ENCODE data around the gene PTDSS2.

The PTDSS2 gene

DNA sequence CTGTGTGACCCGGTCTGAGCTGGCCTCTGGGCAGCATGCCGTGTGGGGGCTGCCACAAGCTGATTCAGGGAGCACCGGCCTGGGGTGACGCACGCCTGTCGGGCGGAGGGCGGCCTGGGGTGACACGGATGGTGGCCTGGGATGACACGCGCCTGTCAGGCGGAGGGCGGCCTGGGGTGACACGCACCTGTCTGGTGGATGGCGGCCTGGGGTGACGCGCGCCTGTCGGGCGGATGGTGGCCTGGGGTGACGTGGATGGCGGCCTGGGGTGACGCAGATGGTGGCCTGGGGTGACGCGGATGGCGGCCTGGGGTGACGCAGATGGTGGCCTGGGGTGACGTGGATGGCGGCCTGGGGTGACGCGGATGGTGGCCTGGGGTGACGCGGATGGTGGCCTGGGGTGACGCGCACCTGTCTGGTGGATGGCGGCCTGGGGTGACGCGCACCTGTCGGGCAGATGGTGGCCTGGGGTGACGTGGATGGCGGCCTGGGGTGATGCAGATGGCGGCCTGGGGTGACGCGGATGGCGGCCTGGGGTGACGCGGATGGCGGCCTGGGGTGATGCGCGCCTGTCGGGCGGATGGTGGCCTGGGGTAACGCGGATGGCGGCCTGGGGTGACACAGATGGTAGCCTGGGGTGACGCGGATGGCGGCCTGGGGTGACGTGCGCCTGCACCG, 21.5 kb downstream of the PTDSS2 start:
- no peak for DNase-seq

DNA sequence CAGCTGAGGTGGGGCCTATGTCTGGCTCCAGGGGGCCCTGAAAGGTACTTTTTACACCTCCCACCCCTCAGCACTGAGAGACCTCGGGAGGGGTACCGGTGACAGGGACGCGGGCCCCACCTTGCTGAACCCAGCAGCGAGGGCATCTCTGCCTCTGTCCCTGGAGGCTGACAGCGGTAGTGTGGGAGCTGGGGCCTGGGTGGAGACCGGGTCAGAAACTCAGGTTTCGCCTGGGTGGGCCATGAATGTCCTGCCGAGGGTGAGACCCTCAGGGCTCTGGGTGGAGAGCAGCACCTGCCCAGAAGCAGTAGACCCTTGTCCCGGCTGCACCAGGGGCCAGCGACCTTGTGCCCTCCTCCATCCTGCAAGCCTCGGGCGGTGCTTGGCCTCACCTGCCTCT, 22.2 kb downstream of the PTDSS2 start:
- DNase-seq = no peak

DNA sequence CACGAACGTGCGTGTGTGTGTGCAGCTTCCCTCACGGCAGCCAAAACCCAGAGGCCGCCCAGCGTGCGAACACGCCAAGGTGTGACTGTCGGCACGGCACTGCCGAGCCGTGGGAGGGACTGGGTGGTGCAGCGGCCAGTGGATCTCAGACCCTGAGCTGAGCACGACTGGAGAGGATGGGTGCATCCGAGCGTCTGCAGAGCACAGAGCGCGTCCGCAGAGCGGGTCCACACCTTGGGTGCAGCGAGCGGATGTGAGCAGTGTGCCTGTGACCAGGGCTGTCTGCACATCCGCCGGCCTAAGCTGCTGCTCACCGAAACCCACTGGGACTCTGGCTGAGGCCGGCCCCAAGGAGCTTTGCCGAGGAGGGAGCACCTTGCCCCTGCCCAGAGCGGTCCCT, 22.7 kb downstream of the PTDSS2 start:
- DNase-seq = no peak

DNA sequence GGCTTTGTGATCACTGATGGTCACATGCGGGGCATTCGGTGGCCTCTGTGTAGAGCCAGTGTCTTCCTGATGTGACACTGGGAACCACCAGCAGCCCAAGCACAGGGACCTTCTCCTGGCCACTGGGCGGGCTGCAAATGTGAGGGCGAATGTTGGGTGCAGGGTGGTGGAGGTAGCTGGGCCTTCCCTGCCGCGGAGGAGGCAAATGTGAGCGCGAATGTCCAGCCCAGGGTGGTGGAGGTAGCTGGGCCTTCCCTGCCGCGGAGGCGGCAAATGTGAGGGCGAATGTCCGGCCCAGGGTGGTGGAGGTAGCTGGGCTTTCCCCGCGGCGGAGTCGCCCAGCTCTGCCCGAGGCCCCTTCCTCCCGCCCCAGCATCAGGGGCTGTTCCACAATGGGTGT, 23.3 kb downstream of the PTDSS2 start:
- no peak for DNase-seq

DNA sequence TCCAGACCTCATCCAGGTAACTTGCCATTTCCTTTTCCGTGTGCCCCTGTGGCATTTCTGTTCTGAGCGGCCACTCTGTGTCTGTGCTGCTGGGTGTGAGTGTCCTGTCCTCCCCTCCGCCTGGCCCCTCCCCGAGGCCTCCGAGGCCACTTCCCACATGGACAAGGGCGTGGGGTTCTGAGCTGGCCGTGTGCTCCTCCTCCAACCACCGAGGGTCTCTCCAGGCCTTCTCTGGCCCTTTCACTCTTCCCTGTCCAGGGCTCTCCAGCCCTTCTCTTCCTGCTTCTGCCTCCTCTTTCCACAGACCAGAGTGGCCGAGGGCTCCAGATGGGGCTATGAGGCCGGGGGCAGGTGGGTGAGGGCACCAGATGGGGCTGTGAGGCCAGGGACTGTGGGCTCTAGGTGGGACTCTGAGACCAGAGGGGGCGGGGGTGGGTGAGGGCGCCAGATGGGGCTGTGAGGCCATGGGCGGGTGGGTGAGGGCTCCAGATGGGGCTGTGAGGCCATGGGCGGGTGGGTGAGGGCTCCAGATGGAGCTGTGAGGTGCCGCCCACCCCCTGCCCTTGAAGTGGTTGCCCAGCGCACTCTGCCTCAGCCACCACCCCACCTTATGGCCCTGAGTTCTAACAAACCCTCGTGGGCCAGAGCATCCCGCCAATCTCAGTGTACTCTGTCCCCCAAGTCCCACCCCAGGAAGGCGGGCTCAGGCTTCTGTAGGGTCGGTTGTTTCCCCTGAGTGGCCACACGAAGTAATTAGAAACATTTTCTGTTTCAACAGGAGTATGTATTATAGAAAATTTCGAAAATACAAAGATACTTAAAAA, 24.1 kb downstream of the PTDSS2 start:
- no peak for DNase-seq

DNA sequence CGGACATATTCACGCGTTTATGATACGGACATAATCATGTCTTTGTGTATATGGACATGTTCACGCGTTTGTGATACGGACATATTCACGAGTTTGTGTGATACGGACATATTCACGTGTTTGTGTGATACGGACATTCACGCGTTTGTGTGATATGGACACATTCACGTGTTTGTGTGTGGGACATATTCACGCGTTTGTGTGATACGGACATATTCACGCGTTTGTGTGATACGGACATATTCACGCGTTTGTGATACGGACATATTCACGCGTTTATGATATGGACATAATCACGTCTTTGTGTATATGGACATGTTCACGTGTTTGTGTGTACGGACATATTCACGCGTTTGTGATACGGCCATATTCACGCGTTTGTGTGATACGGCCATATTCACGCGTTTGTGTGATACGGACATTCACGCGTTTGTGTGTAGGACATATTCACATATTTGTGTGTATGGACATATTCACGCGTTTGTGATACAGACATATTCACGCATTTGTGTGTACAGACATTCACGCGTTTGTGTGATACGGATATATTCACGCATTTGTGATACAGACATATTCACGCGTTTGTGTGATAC, 24.9 kb downstream of the PTDSS2 start:
- no peak for DNase-seq

DNA sequence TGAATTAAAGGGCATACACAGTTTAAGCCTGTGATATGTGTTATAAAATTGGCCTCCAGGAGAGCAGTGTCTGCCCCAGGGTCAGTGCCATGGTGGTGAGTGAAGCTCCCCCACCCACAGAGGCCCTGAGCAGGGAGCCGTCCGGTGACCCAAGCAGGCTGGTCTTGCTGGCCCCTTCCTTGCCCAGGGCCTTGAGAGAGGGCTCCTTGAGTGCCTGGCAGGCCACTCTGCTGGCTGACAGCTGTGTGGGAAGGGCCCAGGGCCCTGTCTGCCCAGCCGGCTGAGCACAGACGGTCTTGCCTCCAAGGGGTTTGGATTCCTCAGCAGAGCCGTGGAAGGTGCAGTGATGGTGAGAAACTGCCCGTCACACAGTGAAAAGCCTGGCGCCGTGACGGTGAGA, 25.9 kb downstream of the PTDSS2 start:
- DNase-seq = no peak

DNA sequence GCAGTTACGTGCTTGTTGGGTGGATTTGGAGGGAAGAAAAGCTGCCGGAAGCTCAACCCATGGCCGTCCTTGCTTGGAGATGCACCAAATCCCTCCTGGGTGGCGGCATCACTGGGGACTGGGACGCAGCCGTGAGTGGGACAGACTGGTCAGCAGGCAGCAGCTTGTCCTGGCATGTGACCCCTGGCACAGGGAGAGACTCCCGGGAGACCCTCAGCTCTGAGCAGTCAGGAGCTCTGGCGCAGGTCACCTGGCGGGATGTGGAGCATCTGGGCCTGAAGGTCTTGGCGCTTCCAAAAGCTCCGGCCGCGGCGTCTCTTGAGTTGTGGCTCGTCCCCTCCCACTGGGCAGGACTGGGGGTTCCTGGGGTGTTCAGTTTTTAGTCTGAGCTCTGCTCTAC, 26.3 kb downstream of the PTDSS2 start:
- DNase-seq = no peak

DNA sequence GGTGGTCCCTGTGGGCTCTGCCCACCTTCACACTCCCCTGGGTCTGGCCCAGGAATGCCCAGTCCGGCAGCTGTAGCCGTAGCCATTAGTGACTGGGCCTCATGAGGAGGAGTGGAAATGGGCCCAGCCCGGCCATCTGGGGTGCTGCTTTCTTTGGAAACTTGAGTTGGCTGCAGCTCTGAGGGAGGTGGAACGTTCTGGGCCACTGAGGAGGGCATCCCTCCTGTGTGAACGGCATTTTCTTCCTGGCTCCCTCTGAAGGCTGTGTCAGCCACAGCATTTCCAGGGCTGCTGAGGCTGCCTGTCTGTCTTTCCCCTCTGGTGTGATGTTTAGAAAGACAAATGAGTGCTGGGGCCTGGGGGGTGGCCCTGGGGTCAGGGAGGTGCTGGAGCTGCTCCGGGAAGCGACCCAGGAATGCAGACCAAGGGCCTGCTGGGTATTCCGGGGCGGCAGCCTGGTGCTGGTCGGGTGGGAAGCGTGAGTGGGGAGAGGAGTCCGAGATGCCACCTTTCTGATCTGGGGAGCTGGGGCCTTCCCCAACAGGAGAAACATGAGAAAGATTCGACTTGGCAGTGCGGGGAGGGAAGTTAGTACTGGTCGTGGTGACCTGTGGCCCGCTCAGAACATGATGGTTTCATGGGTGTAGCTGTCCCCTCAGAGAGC, 27.1 kb downstream of the PTDSS2 start:
- no peak for DNase-seq

DNA sequence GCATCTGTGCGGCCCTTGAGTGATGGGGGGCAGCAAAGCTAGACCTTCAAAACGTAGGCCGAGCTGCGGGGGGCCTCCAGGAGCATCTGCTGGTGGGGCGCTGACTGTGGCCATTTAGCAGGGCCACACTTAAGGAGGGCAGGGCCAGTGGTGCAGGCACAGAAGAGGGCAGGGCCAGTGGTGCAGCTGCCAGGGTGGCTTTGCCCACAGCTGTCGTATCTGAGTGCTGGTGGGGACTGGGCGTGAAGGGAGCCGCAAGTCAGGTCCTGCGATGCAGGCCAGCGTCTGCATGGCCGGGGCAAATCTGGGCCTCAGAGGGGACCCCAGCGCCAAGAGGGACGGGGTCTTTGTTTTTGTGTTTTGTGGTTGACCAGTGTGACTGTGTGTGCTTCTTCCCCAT, 29.2 kb downstream of the PTDSS2 start:
- DNase-seq = no peak

DNA sequence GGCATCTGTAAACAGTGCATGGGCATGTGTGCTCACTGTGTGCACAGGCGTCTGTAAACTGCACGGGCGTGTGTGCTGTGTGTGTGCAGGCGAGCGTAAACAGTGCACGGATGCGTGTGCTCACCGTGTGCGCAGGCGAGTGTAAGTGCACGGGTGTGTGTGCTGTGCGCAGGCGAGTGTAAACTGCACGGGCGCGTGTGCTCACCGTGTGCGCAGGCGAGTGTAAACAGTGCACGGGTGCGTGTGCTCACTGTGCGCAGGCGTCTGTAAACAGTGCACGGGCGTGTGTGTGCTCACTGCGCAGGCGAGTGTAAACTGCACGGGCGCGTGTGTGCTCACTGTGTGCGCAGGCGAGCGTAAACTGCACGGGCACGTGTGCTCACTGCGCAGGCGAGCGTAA, 34.5 kb downstream of the PTDSS2 start:
- DNase-seq = no peak

DNA sequence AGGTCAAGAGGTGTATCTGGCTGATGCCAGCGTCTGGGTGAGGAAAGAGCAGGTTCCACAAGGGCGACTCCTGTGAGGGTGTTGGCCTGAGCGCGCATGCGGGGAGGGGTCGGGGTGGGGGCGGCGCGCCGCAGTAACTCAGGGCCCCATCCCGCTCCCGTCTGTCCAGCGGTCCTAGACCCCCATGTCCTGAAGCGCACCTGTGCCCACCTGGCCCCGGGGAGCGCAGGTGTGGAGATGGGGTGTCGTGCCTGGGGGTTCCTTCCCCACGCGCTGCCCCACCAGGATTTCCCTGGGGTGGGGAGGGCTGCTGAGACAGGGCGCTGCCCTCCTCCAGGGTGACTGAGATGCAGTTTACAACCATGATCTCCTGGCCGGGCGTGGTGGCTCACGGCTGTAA, 36.1 kb downstream of the PTDSS2 start:
- no peak for DNase-seq

DNA sequence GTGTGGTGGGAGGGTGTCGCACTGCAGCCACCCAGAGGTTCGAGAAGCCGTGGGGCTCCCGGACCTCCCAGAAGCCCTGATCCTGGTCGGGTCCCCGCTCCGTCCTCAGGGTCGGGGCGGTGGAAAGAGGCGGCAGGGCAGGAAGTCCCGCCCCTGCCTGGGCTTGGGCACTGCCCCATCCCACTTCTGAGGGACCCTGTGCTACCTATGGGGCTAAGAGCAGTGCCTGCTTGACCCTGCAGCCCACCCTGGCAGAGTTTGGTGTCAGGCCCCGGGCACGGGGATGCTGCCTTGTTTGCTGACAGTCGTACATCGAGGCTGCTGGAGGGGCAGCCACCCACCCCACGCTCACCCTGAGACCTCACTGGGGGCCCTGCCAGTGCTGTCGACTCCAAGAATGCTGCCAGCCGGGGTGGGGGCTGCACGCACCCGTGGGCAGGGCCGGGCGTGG, 37.5 kb downstream of the PTDSS2 start:
- DNase-seq = no peak

DNA sequence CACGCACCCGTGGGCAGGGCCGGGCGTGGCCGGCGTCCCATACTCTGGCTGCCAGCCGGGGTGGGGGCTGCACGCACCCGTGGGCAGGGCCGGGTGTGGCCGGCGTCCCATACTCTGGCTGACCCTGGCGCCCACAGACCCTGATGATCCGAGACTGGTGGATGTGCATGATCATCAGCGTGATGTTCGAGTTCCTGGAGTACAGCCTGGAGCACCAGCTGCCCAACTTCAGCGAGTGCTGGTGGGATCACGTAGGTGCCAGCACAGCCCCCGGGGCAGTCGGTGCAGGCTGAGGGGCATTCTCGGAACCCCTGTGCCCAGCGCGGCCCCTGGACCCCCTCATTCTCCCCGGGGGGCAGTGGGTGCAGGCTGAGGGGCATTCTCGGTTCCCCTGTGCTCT, 38.0 kb downstream of the PTDSS2 start:
- no peak for DNase-seq

DNA sequence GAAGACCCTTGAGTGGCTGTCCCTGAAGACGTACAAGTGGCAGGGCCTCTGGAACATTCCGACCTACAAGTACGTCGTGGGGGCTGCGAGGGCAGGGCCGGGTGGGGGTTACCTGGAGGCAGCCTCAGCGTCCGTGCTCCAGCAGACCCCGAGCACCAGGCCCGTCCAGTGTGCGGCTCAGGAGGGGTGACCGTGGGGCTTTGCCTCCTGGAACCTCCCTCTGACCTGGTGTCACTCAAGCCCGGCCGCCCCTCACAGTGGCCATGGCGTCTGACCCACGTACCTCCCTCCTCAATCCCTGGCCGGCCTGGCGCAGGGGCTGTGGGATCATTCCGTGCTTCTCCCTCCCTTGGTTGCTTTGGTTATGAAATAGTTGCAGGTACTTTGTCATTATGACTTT, 38.5 kb downstream of the PTDSS2 start:
- DNase-seq = no peak

DNA sequence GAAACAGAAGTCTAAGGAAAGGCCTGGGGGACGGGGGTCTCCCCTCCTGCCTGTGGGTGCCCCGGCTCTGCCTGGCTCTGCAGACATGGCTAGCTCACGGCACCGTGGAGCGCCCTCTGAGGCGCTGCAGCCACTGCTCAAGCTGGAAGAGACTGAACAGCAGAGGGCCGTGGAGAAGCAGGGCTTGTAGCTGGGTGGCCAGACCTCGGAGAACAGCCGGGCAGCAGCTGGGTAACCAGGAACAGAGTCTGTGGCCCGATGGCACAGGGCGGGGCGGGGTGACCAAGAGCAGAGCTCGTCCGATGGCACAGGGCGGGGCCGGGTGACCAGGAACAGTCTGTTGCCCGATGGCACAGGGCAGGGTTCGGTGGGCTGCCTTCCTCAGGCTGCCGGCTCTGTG, 38.9 kb downstream of the PTDSS2 start:
- DNase-seq = no peak

DNA sequence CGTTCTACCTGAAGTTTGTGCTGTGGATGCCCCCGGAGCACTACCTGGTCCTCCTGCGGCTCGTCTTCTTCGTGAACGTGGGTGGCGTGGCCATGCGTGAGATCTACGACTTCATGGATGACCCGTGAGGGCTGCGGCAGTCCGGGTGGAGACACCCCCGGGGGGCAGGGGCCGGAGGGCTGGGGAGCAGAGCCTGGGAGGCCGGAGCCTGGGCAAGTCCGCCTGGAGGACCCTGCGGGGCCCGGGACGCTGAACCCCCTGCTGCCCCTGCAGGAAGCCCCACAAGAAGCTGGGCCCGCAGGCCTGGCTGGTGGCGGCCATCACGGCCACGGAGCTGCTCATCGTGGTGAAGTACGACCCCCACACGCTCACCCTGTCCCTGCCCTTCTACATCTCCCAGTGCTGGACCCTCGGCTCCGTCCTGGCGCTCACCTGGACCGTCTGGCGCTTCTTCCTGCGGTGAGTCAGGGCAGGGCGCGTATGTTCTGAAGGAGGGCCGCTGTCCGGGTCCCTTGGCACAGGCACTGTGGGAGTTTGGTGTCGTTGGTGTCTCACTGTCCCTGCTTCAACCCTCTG, 39.6 kb downstream of the PTDSS2 start:
- no peak for DNase-seq

DNA sequence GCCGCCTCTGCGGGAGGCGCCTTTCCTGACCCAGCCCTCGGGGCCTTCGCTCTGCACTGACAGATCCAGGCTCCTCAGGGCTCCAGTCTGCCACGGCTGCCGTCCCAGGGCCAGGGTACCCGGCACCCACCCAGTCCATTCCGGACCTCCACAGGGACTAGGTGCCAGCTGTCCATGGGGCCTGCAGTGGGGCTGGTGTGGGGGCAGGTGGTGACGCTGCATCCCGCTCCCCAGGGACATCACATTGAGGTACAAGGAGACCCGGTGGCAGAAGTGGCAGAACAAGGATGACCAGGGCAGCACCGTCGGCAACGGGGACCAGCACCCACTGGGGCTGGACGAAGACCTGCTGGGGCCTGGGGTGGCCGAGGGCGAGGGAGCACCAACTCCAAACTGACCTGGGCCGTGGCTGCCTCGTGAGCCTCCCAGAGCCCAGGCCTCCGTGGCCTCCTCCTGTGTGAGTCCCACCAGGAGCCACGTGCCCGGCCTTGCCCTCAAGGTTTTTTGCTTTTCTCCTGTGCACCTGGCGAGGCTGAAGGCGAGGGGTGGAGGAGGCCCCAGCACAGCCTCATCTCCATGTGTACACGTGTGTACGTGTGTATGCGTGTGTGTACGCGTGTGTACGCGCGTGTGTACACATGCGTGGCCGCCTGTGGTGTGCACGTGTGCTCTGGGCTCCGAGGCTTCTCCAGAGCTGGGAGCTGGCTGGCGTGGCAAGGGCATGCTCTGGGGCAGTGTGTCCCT, 40.3 kb downstream of the PTDSS2 start:
- no peak for DNase-seq

DNA sequence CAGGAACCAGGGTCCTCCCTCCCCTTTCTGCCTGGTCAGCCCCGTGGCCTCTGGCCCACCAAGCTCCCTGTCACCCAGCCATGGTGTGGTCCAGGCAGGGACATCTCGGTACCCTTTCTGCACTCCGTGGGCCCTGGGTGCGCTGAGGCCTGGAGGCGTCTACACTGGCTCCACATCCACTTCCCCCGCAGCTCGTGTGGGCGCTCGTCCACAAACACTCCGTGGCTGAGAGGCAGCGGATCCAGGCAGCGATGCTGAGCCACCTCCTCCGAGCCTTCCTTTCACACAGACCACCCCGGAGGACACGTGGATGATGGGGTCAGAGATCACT, 40.8 kb downstream of the PTDSS2 start:
- no peak for DNase-seq

DNA sequence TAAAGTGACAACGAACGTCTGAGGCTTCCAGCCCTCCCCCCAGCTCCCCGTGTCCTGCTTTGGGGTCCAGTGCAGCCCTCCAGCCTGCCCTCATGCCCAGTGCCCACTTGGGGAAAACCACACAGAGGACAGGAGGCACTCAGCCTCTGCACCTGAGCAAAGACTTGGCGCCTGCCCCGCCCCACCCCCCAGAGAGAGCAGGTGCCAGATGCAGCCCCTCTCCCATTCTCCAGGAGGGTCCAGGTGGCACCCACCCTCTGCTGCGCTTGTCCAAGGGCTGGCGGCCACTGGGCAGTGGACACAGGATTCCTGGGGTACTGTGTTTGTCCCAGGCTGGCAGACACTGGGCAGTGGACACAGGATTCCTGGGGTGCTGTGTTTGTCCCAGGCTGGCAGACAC, 41.3 kb downstream of the PTDSS2 start:
- no peak for DNase-seq

DNA sequence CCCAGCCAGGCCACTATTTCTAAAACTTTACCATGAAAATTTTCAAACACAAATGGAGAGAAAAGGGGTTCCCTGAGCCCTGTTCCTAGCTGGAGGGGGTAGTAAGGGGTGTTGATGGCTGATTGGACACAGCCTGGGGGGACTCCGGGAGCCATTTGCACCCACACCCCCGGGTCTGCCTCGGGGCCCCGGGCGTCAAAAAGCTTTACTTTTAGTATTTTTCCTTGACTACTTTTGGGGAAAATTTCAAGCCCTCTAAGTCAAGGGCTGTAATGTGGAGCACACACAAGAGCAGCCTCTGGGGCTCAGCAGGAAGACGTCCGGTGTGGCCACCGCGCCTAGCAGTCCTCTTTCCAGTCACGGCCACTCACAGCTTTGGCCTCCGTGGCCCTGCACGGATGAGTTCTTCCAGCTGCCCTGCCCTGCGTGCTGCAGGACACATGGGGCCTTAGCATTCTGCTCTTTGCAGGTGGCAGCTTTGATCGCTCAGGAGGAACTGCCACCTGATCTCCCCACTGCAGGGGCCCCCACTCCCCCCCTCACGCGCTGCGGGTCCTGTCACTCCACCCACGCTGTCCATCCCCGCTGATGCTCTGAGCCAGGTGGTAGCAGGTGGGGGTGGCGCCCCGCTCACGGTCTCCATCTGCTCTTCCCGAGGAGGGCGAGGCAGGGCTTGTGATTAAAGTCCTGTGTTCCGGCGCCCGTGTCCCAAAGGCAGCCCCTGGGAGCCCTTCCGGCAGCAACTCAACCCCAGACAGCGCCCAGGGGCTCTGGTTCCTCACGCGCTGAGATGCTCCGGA, 42.5 kb downstream of the PTDSS2 start:
- DNase-seq = peak; percentile 16
